Measurements from ENCODE around the gene ABHD16A. TPM values are rescaled to one million over a fixed set of nuclear protein-coding genes. Genes with fewer than 3 reads are reported as not detected.
A peak's percentile ranks its signal among the peaks of the same experiment; 100 is the strongest.

Gene ABHD16A
- total and polyA plus RNA-seq, 2 of the 13 experiments (the other 11 are each of a cell fraction or from before 2014, with no cell fraction given), result 43.5 to 45.4 TPM

DNA sequence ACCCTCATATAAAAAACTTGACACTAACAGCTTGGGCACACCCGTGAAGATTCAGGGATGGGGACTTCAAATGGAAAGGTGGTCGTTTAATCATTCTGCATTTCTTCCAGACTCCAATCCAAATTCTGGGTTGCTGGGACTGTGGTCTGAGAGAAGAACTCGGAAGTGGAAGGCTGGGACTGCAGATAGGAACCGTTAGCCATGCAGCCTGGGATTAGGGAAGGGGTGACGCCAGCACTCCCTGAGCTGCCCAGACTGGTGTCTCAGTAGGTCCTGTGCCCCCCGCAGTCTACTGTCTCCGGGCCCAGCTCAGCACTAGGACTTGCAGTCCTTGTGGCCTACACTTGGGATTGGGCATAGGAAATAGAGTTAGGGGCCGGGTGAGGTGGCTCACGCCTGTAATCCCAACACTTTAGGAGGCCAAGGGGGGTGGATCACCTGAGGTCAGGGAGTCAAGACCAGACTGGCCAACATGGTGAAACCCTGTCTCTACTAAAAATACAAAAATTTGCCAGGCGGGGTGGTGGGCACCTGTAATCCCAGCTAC, 33.7 kb upstream of the ABHD16A start (continued):
- TF ChIP-seq UBTF (CRISPR knock-in tag; IDR thresholded peaks at IDR 0.05) (peak; percentile 16; the same call in 1 of the 2 replicates), TIGD3 (CRISPR knock-in tag; IDR thresholded peaks at IDR 0.05; ENCODE audit: borderline replicate concordance) (no peak), CBX2 (IDR thresholded peaks at IDR 0.05; ENCODE audit: low read depth, low read length) (no peak), CBX2 (CRISPR knock-in tag; IDR thresholded peaks at IDR 0.05; ENCODE audit: low read depth) (0 out of 2 replicates have a peak, but pooled peaks have one; percentile 10), ZNF879 (CRISPR knock-in tag; IDR thresholded peaks at IDR 0.05) (peak; percentile 73), IRF2 (CRISPR knock-in tag; IDR thresholded peaks at IDR 0.05) (0 out of 2 replicates have a peak, but pooled peaks have one; percentile 23), ZMAT3 (CRISPR knock-in tag; conservative IDR thresholded peaks at IDR 0.05) (peak; percentile 0; the same call in 1 of the 2 replicates), KMT2B (CRISPR knock-in tag; IDR thresholded peaks at IDR 0.05) (0 out of 2 replicates have a peak, but pooled peaks have one; percentile 5), GLI4 (CRISPR knock-in tag; IDR thresholded peaks at IDR 0.05; ENCODE audit: borderline replicate concordance) (0 out of 2 replicates have a peak, but pooled peaks have one; percentile 22), ZNF260 (CRISPR knock-in tag; IDR thresholded peaks at IDR 0.05; ENCODE audit: borderline replicate concordance, low read depth) (no peak), NAIF1 (CRISPR knock-in tag; IDR thresholded peaks at IDR 0.05; ENCODE audit: borderline replicate concordance) (0 out of 2 replicates have a peak, but pooled peaks have one; percentile 70), ZNF12 (CRISPR knock-in tag; IDR thresholded peaks at IDR 0.05) (peak; percentile 34; the same call in 1 of the 2 replicates)
- TF ChIP-seq, protein P1, sequence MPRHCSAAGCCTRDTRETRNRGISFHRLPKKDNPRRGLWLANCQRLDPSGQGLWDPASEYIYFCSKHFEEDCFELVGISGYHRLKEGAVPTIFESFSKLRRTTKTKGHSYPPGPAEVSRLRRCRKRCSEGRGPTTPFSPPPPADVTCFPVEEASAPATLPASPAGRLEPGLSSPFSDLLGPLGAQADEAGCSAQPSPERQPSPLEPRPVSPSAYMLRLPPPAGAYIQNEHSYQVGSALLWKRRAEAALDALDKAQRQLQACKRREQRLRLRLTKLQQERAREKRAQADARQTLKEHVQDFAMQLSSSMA (CRISPR knock-in tag; IDR thresholded peaks at IDR 0.05), result peak; percentile 39; the same call in 1 of the 2 replicates
- TF ChIP-seq, protein P2, sequence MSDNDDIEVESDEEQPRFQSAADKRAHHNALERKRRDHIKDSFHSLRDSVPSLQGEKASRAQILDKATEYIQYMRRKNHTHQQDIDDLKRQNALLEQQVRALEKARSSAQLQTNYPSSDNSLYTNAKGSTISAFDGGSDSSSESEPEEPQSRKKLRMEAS (IDR thresholded peaks at IDR 0.05), result no peak
- TF ChIP-seq, protein P3, sequence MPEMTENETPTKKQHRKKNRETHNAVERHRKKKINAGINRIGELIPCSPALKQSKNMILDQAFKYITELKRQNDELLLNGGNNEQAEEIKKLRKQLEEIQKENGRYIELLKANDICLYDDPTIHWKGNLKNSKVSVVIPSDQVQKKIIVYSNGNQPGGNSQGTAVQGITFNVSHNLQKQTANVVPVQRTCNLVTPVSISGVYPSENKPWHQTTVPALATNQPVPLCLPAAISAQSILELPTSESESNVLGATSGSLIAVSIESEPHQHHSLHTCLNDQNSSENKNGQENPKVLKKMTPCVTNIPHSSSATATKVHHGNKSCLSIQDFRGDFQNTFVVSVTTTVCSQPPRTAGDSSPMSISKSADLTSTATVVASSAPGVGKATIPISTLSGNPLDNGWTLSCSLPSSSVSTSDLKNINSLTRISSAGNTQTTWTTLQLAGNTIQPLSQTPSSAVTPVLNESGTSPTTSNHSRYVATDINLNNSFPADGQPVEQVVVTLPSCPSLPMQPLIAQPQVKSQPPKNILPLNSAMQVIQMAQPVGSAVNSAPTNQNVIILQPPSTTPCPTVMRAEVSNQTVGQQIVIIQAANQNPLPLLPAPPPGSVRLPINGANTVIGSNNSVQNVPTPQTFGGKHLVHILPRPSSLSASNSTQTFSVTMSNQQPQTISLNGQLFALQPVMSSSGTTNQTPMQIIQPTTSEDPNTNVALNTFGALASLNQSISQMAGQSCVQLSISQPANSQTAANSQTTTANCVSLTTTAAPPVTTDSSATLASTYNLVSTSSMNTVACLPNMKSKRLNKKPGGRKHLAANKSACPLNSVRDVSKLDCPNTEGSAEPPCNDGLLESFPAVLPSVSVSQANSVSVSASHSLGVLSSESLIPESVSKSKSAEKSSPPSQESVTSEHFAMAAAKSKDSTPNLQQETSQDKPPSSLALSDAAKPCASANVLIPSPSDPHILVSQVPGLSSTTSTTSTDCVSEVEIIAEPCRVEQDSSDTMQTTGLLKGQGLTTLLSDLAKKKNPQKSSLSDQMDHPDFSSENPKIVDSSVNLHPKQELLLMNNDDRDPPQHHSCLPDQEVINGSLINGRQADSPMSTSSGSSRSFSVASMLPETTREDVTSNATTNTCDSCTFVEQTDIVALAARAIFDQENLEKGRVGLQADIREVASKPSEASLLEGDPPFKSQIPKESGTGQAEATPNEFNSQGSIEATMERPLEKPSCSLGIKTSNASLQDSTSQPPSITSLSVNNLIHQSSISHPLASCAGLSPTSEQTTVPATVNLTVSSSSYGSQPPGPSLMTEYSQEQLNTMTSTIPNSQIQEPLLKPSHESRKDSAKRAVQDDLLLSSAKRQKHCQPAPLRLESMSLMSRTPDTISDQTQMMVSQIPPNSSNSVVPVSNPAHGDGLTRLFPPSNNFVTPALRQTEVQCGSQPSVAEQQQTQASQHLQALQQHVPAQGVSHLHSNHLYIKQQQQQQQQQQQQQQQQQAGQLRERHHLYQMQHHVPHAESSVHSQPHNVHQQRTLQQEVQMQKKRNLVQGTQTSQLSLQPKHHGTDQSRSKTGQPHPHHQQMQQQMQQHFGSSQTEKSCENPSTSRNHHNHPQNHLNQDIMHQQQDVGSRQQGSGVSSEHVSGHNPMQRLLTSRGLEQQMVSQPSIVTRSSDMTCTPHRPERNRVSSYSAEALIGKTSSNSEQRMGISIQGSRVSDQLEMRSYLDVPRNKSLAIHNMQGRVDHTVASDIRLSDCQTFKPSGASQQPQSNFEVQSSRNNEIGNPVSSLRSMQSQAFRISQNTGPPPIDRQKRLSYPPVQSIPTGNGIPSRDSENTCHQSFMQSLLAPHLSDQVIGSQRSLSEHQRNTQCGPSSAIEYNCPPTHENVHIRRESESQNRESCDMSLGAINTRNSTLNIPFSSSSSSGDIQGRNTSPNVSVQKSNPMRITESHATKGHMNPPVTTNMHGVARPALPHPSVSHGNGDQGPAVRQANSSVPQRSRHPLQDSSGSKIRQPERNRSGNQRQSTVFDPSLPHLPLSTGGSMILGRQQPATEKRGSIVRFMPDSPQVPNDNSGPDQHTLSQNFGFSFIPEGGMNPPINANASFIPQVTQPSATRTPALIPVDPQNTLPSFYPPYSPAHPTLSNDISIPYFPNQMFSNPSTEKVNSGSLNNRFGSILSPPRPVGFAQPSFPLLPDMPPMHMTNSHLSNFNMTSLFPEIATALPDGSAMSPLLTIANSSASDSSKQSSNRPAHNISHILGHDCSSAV (CRISPR knock-in tag; IDR thresholded peaks at IDR 0.05; ENCODE audit: borderline replicate concordance), result no peak
